HPDE6-E6E7 (cell line): Measurements from ENCODE around the gene CXXC5.
"Not testable (repeated sequence)": the region's sequence is repeated elsewhere in the genome, so short reads cannot be mapped to it uniquely, and the experiment has no call there.

Experiments
- DNase-seq: peaks from one replicate; pipeline ENCODE4 v3.0.0; 2011; ENCODE audit warnings: missing footprints; ENCODE audit errors: extremely low spot score

The CXXC5 gene

GRCh38 chr5:139710319-139711066, 62.3 kb downstream of the CXXC5 start:
- no peak for DNase-seq

- no peak for DNase-seq
Observed at GRCh38 chr5:139711067-139711905, 63.1 kb downstream of the CXXC5 start.

GRCh38 chr5:139711906-139712224, 63.7 kb downstream of the CXXC5 start:
- no peak for DNase-seq

GRCh38 chr5:139712412-139712811, 64.3 kb downstream of the CXXC5 start:
- DNase-seq = no peak

- DNase-seq = not testable (repeated sequence)
Observed at GRCh38 chr5:139713898-139714297, 65.7 kb downstream of the CXXC5 start.

GRCh38 chr5:139717221-139717620, 69.1 kb downstream of the CXXC5 start:
- DNase-seq = no peak

- not testable (repeated sequence) for DNase-seq
Observed at GRCh38 chr5:139718403-139718802, 70.3 kb downstream of the CXXC5 start.

- DNase-seq = not testable (repeated sequence)
Observed at GRCh38 chr5:139719970-139720369, 71.8 kb downstream of the CXXC5 start.

- DNase-seq = no peak
Observed at GRCh38 chr5:139723986-139724587, 75.9 kb downstream of the CXXC5 start.

GRCh38 chr5:139725073-139725830, 77.1 kb downstream of the CXXC5 start:
- no peak for DNase-seq

GRCh38 chr5:139726248-139726647, 78.1 kb downstream of the CXXC5 start:
- no peak for DNase-seq

GRCh38 chr5:139727615-139728014, 79.5 kb downstream of the CXXC5 start:
- DNase-seq = not testable (repeated sequence)

- no peak for DNase-seq
Observed at GRCh38 chr5:139731281-139731680, 83.1 kb downstream of the CXXC5 start.

- no peak for DNase-seq
Observed at GRCh38 chr5:139732019-139732418, 83.9 kb downstream of the CXXC5 start.

GRCh38 chr5:139733010-139733688, 85.0 kb downstream of the CXXC5 start:
- DNase-seq = no peak
